ENCODE results near the gene LRRK1.

The LRRK1 gene

DNA sequence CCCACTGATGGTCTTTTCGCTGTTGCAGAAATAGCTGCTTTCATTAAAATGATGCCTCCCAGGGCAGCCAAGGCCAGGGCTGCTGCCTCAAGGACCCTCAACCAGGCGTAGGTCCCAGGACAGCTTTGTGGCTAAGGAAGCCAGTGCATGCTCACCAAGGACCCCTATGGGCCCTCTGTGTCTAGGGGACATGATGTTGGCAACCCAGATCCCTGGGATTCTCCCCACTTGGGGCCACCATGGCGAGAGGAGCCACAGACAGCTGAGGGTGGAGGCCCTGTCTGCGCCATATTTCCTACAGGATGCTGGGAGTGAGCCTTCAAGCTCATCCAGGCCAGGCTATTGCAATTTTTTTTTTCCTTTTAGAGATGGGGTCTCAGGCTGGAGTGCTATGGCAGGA, 195.5 kb downstream of the LRRK1 start:
- DNase-seq (ENCODE audit: low spot score): no peak
- TF ChIP-seq, protein P1, sequence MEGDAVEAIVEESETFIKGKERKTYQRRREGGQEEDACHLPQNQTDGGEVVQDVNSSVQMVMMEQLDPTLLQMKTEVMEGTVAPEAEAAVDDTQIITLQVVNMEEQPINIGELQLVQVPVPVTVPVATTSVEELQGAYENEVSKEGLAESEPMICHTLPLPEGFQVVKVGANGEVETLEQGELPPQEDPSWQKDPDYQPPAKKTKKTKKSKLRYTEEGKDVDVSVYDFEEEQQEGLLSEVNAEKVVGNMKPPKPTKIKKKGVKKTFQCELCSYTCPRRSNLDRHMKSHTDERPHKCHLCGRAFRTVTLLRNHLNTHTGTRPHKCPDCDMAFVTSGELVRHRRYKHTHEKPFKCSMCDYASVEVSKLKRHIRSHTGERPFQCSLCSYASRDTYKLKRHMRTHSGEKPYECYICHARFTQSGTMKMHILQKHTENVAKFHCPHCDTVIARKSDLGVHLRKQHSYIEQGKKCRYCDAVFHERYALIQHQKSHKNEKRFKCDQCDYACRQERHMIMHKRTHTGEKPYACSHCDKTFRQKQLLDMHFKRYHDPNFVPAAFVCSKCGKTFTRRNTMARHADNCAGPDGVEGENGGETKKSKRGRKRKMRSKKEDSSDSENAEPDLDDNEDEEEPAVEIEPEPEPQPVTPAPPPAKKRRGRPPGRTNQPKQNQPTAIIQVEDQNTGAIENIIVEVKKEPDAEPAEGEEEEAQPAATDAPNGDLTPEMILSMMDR (IDR thresholded peaks at IDR 0.05; ENCODE audit: extremely low read depth, insufficient read depth, missing control alignments): no peak
- in situ Hi-C loops (cut with MboI; ENCODE audit: low pct_unique_long_range_greater_than_20kb, low sequenced_read_pairs, unreplicated experiment): no loop called here

DNA sequence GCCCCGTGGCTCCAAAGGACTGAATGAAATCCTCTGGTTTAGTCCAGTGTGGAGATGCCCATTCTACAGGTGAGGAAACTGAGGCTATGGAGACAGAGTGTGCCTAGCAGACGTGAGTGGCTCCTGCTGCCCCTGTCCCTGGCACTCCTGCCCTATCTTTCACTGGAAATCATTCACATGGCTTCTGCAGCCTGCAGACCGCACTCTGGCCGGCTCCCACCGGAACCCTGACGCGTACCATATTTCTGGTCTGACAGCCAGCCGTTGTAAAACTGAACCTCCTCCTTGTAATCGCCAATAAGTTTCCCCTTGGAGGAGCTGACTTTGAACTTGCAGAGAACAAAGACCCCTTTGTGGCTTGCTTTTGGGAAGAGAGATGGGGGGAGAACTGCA, 196.2 kb downstream of the LRRK1 start:
- DNase-seq (ENCODE audit: low spot score): no peak
- TF ChIP-seq, protein P1 (IDR thresholded peaks at IDR 0.05; ENCODE audit: extremely low read depth, insufficient read depth, missing control alignments): no peak
- in situ Hi-C loops (cut with MboI; ENCODE audit: low pct_unique_long_range_greater_than_20kb, low sequenced_read_pairs, unreplicated experiment): no loop called here

DNA sequence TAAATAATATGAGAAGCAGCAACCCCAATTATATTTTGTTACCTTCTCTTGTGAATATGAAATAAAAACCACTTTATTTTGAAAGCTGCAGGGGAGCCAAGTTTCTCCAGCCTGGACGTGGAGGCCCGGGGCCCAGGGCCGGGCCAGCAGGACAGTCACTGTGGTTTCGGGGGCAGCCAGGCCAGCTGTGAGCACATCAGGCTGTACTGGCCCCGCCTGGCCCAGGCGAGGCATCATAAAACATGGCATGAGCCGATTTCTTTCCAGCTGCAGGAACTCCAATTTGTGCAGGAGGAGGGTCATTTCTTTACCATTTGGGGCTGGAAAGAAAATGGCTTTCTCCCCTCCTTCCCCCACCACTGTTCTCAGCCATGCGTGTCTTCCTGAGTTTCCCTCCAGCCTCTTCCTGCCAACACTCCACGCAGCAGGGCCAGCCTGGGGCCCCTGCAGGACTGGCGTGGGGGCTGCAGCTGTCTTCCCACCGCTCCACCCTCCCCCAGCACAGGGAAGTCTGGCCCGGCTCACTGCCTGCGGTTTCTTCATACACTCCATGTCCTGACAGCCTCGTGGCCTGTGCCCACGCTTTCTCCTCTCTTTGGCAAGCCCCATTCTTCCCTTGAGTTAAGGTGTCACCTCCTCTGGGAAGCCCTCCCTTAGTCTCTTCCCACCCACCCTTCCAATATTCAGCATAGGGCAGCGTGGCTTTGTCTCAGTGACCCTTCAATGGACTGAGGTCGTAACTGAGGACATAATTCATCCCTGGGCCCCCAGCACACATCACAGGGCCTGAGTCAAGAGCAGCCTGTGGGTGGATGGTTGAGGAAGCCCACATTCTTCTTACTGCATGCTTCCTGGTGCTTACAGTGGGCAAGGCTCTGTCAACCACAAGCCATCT, 196.9 kb downstream of the LRRK1 start:
- no peak for DNase-seq (ENCODE audit: low spot score)
- in situ Hi-C loops (cut with MboI; ENCODE audit: low pct_unique_long_range_greater_than_20kb, low sequenced_read_pairs, unreplicated experiment): no loop called here
- TF ChIP-seq, protein P1 (IDR thresholded peaks at IDR 0.05; ENCODE audit: extremely low read depth, insufficient read depth, missing control alignments): no peak

DNA sequence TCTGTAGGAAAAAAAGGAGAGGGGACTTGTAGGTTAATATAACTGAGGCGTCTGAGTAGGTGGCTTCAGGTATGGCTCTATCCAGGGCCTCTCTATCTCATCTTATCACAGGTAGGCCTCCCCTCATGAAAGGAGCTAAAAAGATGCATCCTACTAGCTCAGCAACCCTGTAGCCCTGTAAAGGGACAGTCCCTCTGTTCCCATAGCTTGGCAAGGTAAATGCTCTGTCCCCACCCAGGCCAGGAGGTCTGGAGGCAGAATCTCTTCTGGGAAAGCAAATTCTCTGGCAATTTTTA, 197.5 kb downstream of the LRRK1 start:
- no peak for DNase-seq (ENCODE audit: low spot score)
- TF ChIP-seq, protein P1 (IDR thresholded peaks at IDR 0.05; ENCODE audit: extremely low read depth, insufficient read depth, missing control alignments): no peak
- in situ Hi-C loops (cut with MboI; ENCODE audit: low pct_unique_long_range_greater_than_20kb, low sequenced_read_pairs, unreplicated experiment): no loop called here

DNA sequence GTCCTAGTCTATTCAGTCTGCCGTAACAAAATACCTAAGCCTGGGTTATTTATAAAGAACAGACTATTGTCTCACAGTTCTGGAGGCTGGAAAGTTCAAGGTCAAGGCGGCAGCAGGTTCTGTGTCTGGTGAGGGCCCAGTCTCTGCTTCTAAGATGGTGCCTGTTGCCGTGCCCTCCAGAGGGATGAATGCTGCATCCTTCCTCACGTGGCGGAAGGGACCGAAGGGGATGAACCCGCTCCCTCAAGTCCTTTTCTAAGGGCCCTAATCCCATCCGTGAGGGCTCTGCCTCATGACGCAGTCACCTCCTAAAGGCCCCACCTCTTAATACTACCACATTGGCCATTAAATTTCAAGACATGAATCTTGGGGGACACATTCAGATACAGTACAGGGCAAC, 199.0 kb downstream of the LRRK1 start:
- in situ Hi-C loops (cut with MboI; ENCODE audit: low pct_unique_long_range_greater_than_20kb, low sequenced_read_pairs, unreplicated experiment): no loop called here
- TF ChIP-seq, protein P1 (IDR thresholded peaks at IDR 0.05; ENCODE audit: extremely low read depth, insufficient read depth, missing control alignments): no peak
- DNase-seq (ENCODE audit: low spot score): no peak

DNA sequence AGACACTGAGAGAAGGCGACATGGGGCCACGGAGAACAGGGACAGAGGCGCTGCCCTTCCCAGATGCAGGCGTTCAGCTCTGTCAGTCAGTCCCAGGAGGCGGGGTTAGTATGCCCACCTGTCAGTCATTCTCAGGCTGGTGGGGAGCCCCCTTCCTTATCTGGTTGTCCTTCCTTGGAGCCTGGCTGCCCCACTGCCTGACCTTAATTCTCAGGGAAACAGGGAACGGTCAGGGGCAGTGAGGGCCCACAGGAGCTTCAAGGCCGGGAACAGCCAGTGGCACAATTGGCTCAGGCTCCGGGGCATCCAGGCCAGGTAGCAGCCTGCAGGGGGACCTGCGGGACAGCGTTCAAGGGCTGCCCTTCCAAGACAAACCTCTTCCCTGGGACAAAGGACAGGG, 199.5 kb downstream of the LRRK1 start:
- TF ChIP-seq, protein P1 (IDR thresholded peaks at IDR 0.05; ENCODE audit: extremely low read depth, insufficient read depth, missing control alignments): no peak
- in situ Hi-C loops (cut with MboI; ENCODE audit: low pct_unique_long_range_greater_than_20kb, low sequenced_read_pairs, unreplicated experiment): no loop called here
- no peak for DNase-seq (ENCODE audit: low spot score)
